ENCODE data around the gene UMODL1.

- TF ChIP-seq CTCF (tag by site-specific recombination; IDR thresholded peaks at IDR 0.05) (no peak), ZNF121 (tag by site-specific recombination; IDR thresholded peaks at IDR 0.05) (no peak), YY1 (tag by site-specific recombination; IDR thresholded peaks at IDR 0.05) (no peak)
These were observed 34.6 kb downstream of the UMODL1 start for GRCh38 chr21:42105476-42106315.

Data from HEK293 (cell line).